Stimulated activated CD4-positive, alpha-beta T cell treated with anti-CD3 and anti-CD28 coated beads, Interleukin-1b, Interleukin-23, amount 100 ng/mL, for 24 hours (primary cell): ENCODE data around the gene RTL9.
"Not testable (repeated sequence)": the region's sequence is repeated elsewhere in the genome, so short reads cannot be mapped to it uniquely, and the experiment has no call there.

Source experiments
- DNase-seq, 4 experiments: peaks; one replicate each; pipeline ENCODE4 v3.0.0-alpha.2; 2020; ENCODE audit warnings: low read depth in 4 of 4, low spot score in 1 of 4

Gene RTL9

DNA sequence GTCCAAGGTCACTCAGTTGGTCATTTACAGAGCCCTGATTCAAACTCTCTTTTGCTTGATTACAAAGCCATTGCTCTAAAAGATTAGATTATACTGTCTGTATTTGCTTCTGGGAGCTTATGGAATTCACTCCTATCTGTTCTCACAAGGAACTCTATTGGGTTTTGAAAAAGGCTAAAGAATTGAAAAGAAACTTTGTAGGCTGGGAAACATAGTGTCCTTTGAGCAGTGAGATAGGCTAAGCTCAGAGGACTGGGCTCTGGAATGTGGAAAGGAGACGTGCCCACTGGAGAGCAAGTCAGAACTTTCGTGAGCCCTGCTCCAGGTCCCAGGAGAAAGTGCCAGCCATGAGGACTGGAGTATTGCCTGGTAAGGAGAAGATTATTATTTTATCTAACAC is at the start of gene RTL9:
Gene RTL9, plus strand, starts transcription at position 301 of the 400 bp plus-strand sequence. CDS start 91,770 bp downstream, outside the sequence.
- no peak for DNase-seq

- DNase-seq, result no peak
These were observed 48.5 kb upstream of the RTL9 start for GRCh38 chrX:110310000-110310790.

DNA sequence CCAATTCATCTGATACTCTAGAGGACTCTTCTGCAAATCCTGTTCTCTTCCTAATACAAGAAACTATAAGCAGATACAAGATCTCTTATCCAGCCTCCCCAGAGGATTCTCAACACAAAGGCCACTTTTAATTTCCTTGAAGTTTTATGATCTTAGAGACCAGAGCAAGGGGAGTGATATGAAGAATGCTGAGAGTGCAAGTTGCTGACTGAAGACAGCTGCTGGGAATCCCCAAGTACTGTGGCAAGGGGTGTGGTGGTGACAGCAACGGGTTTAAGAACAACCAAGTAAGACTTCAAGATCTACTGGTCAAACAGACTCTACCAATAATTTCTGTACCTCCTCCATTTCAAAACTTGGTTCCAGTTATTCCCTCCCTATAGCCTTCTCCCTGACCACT is 47.8 kb upstream of the RTL9 start:
- peak in 1 of 4 experiments; percentile 7 for DNase-seq

GRCh38 chrX:110311437-110312230 is 47.0 kb upstream of the RTL9 start:
- no peak for DNase-seq

DNA sequence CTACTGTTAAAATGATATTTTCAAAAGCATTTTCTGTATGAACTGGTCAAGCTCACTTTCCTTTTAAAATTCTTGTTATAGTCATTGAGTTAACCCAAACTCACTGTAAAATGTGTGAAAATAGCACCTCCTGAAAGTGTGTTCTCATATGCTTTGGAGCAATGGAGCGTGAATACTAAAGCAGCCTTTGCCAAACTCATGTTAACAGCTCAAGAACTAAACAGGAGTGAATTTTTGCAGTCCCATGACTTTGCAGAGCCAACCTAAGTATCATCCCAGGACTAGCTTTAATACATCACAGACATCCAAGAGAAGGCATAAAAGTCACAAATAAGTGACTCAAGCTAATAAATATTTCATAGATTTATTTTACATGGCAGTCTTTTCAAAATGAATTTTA is 43.1 kb upstream of the RTL9 start:
- no peak for DNase-seq

- no peak for DNase-seq
These were observed 42.1 kb upstream of the RTL9 start for GRCh38 chrX:110316351-110317060.

DNA sequence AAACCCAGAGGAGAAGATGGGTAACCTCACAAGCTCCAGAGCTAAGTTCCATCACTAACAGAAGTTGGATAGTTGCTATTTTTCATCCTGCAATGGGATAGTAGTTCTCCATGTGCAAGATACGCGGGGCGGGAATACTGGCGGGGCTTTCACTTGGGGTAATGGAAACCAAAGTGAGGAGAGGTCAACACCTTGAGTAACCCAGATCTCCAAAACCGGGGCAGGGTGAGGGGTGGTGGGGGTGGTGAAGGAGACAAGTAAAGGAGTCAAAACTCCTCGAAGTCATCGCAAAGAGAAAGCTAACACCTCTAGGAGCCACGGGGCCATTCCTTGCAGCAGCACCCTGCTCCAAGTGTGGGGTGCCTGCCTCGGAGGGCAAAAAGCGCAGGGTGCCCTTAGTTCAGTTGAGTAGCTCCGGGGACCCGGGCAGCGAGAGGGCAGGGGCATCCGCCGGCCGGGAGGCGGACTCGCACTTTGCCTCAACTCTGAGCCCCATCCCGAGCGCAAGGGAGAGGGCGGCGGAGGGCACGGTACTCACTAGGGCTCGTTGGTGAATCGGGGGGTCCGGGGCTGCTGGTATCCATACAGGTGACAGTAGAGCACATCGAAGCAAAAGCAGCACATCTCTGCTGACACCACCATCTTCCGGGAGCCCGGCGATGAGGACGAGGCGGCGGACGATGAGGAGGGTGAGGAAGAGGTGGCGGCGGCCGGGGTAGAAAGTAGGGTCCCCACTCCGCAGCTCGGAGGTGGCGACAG is 41.4 kb upstream of the RTL9 start:
- peak in 2 of 4 experiments; percentile 2 to 7 for DNase-seq

DNA sequence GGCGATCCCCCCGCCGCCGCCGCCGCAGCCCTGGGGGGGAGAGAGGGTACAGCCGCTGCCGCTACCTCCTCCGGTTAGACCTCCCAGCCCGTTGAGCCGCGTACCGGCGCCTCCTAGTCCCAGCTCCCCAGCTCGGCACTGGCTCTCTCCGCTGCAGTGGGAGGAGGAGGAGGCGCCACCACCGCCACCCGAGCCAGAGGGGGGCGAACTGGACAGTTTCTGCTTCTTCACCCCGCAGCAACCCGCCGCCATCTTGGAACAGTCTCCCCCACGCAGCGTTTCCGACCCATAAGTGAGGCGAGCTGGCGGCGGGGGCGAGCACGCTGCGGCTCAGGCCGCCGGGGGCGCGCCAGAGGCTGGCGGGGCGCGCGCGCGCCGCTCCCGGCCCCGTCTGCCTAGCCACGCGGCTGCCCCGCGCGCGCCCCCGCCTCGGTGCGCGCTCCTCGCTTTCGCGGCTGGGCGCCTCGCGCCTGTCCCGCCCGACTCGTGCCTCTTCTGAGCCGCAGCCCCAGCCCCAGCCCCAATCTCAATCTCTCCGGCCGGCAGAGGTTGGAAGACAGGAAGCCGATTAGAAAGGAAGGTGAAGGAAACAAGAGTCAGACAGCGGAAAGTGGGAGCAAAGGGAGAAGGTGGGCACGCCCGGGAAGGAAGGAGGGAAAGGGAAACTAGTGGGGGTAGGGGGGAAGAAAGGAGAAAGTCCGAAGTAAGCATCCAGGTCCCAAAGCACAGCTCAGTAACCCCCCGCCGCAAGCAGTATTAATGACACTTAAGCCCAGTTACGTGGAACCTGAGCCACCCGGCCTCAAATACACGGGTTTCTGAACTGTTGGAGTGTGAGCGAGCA is 40.6 kb upstream of the RTL9 start, which contains the start of gene AMMECR1:
Gene AMMECR1, minus strand, starts transcription at position 266 of the 844 bp plus-strand sequence. Its CDS starts 14 bp downstream, at position 252.
- DNase-seq, result peak; percentile 42 to 60 (median 54)

DNA sequence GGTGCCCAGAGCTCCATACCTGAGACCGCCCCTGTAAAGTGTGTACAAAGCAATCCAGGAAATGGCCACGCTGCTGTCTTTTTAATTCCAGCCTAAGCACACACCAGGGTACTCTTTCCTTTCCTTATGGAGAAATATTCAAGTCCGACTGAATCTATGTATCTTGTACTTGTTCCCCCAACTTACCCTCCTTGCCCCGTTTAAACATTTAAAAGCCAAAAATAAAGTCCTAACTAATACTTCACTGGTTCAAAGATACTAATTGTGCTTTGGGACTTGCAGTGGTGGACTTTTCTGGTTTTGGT is 40.0 kb upstream of the RTL9 start:
- DNase-seq, result no peak

DNA sequence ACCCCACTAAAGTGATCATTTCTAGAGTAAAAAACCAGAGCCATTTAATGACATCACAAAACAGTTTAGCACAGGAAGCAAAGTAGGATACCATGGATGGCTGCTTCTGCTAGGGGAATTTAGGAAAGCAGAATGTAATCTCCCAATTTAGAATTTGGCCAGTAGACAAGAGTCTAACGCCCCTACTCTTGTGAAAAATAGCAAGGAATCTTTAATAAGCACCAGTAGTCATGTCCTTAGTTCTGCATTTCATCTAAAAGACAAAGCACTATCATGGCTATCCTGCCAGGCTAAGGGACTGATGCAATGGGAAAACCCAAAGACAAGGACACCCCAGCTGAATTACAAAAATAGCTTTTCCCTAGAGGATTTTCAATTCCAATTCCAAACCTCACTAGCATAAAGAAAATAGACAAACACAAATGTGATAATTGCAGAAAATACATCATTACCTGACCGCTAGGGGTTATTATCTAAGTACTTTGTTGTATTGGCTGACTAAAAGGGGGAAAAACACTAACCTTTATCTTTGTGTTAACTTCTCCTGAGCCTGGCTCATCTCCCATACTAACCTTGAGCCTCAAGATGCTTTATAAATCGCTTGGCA is 38.2 kb upstream of the RTL9 start:
- DNase-seq, result no peak

GRCh38 chrX:110321081-110321480 is 37.6 kb upstream of the RTL9 start:
- DNase-seq, result no peak

GRCh38 chrX:110321670-110322069 is 37.0 kb upstream of the RTL9 start:
- DNase-seq, result no peak

- no peak for DNase-seq
These were observed 36.0 kb upstream of the RTL9 start for GRCh38 chrX:110322603-110323002.

- DNase-seq, result no peak
These were observed 31.9 kb upstream of the RTL9 start for GRCh38 chrX:110326712-110327111.

- no peak for DNase-seq
These were observed 31.3 kb upstream of the RTL9 start for GRCh38 chrX:110327336-110327735.

DNA sequence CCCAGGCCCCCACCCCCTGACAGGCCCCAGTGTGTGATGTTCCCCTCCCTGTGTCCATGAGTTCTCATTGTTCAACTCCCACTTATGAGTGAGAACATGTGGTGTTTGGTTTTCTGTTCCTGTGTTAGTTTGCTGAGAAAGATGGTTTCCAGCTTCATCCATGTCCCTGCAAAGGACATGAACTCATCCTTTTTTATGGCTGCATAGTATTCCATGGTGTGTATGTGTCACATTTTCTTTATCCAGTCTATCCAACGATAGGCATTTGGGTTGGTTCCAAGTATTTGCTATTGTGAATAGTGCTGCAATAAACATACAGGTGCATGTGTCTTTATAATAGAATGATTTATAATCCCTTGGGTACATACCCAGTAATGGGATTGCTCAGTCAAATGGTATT is 30.0 kb upstream of the RTL9 start:
- DNase-seq, result not testable (repeated sequence)

- no peak for DNase-seq
These were observed 27.1 kb upstream of the RTL9 start for GRCh38 chrX:110331444-110332030.

- not testable (repeated sequence) for DNase-seq
These were observed 25.2 kb upstream of the RTL9 start for GRCh38 chrX:110333458-110333857.

DNA sequence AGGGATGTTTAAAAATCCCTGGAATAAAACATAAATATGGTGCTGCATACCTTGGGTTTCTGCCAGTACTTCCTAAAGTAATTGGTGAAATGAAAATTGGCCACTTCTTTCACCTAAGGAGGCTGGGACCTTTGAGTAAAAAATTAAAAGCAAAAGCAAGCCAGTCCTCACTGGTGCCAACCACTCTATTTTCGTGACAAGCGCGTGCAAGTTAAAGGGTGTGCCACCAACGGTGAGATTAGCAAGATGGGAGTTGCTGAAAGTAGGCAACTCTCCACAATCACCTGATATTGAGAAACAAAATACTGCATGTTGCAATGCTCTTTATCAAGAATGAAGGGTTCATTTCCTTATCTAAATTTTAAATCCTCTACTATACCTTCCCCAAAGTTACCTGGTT is 19.7 kb upstream of the RTL9 start:
- DNase-seq, result no peak
